GM21576 (cell line): ENCODE data around the gene RSPO1.

Source experiments
- ATAC-seq: cut with Tn5 transposase; IDR thresholded peaks from one replicate; pipeline ENCODE4 v1.9.1; 2021; ENCODE audit warnings: mild to moderate bottlenecking, moderate library complexity; ENCODE audit not compliant: unreplicated experiment

Gene RSPO1

GRCh38 chr1:37657620-37658412 lies 23.1 kb upstream of the RSPO1 start:
- ATAC-seq, result no peak

GRCh38 chr1:37656881-37657280 lies 22.2 kb upstream of the RSPO1 start:
- ATAC-seq, result no peak

- no peak for ATAC-seq
Measured at GRCh38 chr1:37656026-37656425, 21.3 kb upstream of the RSPO1 start.

DNA sequence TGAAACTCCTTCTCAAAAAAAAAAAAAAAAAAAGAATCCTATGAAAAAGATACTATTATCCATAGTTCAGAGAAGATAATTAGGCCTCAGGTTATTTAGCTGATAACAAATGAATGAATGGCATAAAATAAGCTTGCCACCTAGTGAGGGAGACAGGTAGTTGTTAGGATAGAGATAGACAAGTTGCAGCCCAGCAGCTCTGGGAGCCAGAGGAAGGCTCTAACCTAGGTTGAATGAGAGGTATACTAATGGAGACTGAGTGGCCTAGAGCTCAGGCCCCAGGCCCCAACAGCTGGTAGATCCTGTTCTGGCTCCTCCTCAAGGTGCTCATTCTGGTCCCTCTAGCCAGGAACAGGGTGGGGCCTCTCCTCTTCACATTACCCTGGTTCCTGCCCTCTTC lies 20.6 kb upstream of the RSPO1 start:
- no peak for ATAC-seq

DNA sequence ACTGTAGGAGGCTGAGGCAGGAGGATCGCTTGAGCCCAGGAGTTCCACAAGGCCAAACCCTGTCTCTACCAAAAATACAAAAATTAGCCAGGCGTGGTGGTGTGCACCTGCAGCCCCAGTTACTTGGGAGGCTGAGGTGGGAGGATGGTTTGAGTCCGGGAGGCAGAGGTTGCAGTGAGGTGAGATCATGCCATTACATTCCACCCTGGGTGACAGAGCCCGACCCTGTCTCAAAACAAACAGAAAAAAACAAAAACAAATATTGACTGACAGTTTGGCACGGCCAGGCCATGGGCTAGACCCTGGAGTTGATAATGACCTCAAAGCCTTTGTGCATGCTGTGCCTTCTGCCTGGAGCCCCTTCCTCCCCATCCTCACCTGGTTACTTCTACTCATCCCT lies 19.2 kb upstream of the RSPO1 start:
- ATAC-seq, result no peak

- no peak for ATAC-seq
Measured at GRCh38 chr1:37652976-37653375, 18.3 kb upstream of the RSPO1 start.

DNA sequence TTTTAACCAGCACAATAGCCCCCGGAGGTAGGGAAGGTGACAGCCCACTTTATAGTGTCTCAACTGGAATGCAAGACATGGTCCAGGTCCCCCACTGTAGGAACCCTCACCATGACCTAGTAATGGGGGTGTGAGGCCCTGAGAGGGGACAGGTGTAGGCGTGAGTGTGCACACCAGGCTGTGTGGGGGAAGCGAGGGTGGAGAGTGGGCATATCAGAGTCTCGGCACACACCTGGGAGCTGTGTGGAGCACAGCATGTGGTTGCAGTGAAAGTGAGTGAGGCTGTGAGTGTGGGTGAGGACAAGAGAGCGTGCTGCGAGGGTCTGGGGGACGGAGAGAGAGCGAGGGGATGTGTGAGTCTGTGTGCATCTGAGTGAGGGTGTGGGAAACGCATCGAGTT lies 17.1 kb upstream of the RSPO1 start:
- no peak for ATAC-seq

- no peak for ATAC-seq
Measured at GRCh38 chr1:37650721-37651120, 16.0 kb upstream of the RSPO1 start.

DNA sequence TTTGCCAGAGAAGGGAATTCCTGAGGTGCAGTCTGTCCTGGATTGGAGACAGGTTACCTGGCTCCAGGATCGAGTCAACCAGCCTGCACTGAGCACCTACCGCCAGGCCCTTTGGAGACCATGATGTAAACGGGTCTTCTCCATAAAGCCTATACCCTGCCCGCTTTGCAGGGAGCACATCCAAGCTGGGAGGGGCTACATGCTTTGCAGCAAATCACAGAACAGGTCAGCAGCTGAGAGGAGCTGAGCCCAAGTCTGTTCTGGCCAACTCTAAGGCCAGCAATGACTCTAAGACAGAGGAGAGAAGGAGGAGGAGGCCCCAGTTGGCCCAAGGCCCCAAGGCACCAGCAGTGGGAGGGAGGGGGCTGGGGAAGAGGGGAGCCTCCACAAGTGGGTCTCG lies 15.5 kb upstream of the RSPO1 start:
- no peak for ATAC-seq

- ATAC-seq, result no peak
Measured at GRCh38 chr1:37647281-37647680, 12.6 kb upstream of the RSPO1 start.

- no peak for ATAC-seq
Measured at GRCh38 chr1:37641059-37641458, 6.4 kb upstream of the RSPO1 start.

- no peak for ATAC-seq
Measured at GRCh38 chr1:37636435-37636834, 1.7 kb upstream of the RSPO1 start.

DNA sequence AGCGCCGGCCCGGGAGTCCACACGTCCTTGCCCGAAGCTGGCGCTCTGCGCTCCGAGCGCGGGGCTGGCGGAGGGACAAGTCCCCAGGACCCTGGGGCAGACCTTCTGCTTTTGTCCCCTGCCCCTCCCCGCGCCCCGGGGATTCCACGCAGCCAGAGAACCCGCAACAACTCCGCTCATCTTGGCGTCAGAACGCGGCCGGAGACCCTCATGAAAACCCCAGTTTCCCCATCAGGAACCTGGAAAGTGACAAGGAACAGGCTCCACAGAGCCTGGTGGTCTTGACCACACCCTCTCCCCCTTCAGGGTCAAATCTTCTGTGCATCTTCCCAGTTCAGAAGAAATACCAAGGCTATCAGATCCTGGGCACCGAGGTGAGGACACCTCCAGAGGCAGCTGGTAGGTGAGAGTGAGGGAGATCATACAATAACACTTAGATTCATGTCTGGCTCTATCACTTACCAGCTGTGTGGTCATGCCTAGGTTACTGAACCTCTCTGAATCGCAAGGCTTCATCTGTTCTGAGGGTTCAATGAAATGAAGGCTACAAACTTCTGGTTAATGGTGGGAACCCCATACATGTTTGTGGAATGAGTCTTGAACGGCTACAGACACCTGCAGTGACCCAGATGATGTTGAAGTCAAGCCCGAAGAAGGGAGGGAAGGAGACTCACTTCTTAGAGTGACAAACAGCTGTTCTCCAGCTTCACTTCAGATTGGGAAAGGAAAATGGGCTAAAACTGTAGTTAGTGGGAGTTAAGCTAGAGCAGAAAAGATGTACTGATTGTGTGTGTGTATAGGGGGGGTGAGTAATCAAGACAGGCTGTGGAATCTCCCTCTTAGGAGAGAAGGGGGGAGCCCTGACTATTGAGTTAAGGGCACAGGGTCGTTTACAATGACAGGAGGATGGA lies 555 bp upstream of the RSPO1 start:
- ATAC-seq, result no peak

GRCh38 chr1:37633938-37634243 lies 801 bp downstream of the RSPO1 start:
- no peak for ATAC-seq

DNA sequence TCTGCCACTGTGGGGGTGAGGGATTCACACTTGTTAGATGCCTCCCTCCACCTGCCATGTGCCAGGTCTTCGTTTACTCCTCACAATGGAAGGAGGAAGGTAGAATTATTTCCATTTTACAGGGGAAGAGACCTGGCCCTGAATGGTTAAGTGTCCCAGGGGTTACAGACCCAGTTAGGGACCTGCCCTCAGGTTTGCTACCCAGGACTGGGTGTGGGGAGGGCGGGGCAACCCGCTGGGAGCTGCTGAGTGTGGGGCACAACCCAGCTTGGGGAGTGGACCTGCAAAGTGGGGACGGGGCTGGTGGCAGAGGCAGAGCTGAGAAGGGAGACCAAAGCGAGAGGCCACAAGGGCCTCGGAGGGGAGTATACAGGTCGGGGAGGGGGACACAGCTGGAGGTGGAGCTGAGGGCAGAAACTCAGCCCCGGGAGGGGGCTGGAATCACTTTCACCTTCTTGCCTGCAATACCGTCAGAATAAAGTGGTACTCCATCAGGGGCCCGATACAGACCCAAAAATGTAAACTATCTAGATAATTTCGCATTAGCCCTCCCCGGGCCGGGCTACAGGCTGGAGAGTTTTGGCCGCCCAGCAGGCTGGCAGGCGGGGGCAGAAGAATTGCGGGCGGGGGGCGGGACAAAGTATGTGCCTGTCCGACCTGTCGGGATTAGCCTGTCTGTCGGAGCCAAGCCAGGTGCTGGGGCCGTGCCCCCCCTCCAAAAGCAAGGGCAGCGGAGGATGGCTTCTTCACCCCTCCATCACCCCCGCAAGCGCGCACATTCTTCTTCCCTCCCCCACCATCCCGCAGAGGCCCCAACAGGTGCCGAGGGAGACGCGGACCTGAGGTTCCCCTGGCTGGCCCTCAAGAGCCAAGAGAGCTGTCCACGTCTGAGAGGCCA lies 1.4 kb downstream of the RSPO1 start:
- no peak for ATAC-seq

DNA sequence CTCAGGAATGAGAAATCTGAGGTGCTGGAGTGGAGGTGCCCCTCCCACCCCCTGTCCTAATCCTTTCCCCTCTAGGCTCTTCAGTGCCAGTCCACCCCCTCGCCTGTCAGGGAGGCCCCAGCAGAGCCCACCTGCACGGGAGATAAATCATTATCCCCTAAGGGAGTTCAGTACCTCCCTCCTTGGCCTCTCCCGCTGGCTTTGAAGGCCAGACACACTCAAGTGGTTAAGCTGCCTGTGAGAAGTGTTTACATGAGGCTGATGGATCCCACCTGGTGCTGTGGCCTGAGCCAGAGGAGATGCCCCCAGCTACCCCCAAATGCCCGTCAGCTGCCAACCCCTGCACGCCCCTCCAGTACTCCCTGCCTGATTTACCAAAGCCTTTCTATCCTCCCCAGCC lies 3.7 kb downstream of the RSPO1 start:
- no peak for ATAC-seq

DNA sequence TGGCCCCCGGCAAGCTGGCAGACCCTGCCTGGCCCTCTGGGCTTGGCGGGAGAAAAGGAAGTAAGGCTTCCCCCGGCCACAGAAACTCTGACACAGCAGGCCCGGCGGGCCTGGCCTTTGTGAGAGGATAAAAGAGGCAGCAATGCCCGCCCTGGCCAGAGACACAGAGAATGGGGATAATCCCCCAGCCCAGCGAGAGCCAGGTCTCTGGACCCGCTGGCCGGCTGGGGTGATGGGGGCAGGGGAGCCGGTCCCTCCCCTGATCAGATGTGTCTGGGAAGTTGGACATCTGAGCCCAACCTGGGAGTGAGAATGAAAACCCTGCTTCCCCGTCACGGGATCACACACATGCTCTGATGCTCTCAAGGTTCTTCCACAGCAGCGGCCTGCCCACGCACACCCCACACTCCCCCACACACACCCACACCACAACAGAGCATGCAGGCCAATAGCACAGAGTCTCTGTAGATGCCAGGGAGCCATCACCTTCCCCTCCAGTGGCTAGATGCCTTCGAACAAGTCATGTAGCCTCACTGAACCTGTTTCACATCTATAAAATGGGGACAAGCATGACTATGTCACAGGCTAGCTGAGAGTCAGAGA lies 4.2 kb downstream of the RSPO1 start:
- ATAC-seq, result no peak

DNA sequence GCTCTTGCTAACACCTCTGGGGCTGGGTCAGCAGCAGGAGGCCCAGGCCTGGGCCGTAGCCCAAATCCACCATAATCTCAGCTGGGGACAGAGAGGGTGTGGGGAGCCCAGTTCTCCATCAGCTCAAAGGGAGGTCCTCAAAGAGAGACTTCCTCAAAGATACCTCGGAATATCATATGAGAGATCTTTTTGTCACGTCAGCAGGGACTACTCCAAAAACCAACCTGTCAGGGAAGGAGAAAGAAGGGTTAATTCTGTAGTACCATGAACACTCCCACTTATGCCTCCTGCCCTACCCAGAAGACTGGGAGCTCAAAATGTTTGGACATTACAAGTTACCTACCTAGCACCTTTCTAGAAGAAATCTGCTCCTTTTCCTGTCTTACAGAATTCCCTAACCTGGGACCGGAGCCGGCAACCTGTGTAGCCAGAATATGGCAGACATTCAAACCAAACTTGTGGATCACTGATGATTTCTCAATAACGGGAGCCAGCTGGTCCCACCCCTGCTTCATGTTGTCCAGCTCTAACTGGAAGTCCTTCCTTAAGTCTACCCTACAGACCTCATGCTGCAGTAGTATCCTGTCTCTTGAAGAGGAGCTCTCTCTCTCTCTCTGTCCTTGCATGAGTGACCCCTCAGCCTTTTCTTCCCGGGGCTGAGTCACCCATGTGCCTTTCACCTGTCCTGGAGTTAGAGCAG lies 4.8 kb downstream of the RSPO1 start:
- ATAC-seq, result no peak

GRCh38 chr1:37629008-37629407 lies 5.7 kb downstream of the RSPO1 start:
- no peak for ATAC-seq

DNA sequence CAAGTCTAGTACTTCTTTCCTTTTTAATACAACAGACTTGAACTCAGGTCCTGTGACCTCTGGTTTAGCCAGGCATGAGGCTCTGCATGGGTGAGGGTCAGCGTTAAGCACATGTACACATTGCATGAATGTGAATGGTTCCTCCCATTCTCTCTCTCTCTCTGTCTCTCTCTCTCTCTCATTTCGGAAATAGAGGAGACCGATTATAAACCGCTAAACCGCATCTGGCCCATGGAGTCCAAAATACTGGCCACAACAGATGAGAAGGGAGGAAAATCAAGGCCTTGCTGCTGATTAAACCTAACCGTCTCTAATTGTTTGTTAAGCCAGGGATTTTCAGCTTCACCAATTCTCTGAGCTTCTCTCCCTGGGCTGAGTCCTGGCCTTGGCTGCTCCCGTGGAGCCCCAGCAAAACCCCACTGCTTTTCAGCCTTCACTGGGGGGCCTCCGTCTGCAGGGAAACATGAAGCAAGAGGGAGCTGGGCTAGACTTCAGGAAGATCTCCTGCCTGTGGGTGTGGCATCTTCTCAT lies 6.6 kb downstream of the RSPO1 start:
- no peak for ATAC-seq
